ENCODE measurements around the gene MOB1B.

- no peak for TF ChIP-seq EZH2phosphoT487 (IDR thresholded peaks at IDR 0.05; ENCODE audit: low read length)
- TF ChIP-seq CTCF (IDR thresholded peaks at IDR 0.05; ENCODE audit: low read length), result no peak
- no peak for TF ChIP-seq EZH2 (optimal IDR thresholded peaks at IDR 0.05; ENCODE audit: low read depth, low read length)
Measured at GRCh38 chr4:71027611-71028010, 125.4 kb downstream of the MOB1B start.

Data from MM.1S (cell line).